ENCODE data around the gene NEK2. TPM values are rescaled to one million over a fixed set of nuclear protein-coding genes. Genes with fewer than 3 reads are reported as not detected.
A peak's percentile ranks its signal among the peaks of the same experiment; 100 is the strongest.
"Not testable (repeated sequence)": the region's sequence is repeated elsewhere in the genome, so short reads cannot be mapped to it uniquely, and the experiment has no call there.

NEK2 gene
- 10 to 100 TPM; 10.9 to 33.6 (median 19.9) TPM for polyA plus RNA-seq (ENCODE audit: insufficient read depth in 1 of 5, insufficient read length in 5 of 5, low replicate concordance in 1 of 5)
- long read RNA-seq, donor 1, partial matches to known transcripts = 0 of 1 reads
- long read RNA-seq, donor 1, other reads (novel, unspliced or antisense) = 0 of 1 reads
- long read RNA-seq, donor 2, partial matches to known transcripts = 0 of 4 reads
- long read RNA-seq, donor 2, other reads (novel, unspliced or antisense) = 0 of 4 reads
- long read RNA-seq, donor 3, partial matches to known transcripts = 0 of 1 reads
- long read RNA-seq, donor 3, other reads (novel, unspliced or antisense) = 0 of 1 reads
- long read RNA-seq, donor 4, partial matches to known transcripts = 0 of 1 reads
- long read RNA-seq, donor 4, other reads (novel, unspliced or antisense) = 0 of 1 reads
- long read RNA-seq, donor 5, transcript NEK2-202 (8 exons, 2,131 nt) = major isoform, 5 of 6 reads
- long read RNA-seq, donor 5, partial matches to known transcripts = 0 of 6 reads
- long read RNA-seq, donor 5, other reads (novel, unspliced or antisense) = 0 of 6 reads
- long read RNA-seq, donor 6, partial matches to known transcripts = 0 of 2 reads
- long read RNA-seq, donor 6, other reads (novel, unspliced or antisense) = 0 of 2 reads
- long read RNA-seq, donor 7, partial matches to known transcripts = 0 of 1 reads
- long read RNA-seq, donor 7, other reads (novel, unspliced or antisense) = 0 of 1 reads
- long read RNA-seq, donor 8, partial matches to known transcripts = 0 of 1 reads
- long read RNA-seq, donor 8, other reads (novel, unspliced or antisense) = 0 of 1 reads

- peak; percentile 85 to 88 for DNase-seq
Measured at GRCh38 chr1:211675230-211676105, at the start of gene NEK2. Gene NEK2, minus strand, starts transcription at chr1:211675621. Its CDS starts 142 bp downstream, at chr1:211675479.

GRCh38 chr1:211724687-211725196, 49.3 kb upstream of the NEK2 start:
- DNase-seq = no peak

- DNase-seq = no peak
Measured at GRCh38 chr1:211723273-211723672, 47.9 kb upstream of the NEK2 start.

GRCh38 chr1:211722277-211723175, 47.1 kb upstream of the NEK2 start:
- no peak for DNase-seq

GRCh38 chr1:211716555-211716954, 41.1 kb upstream of the NEK2 start:
- not testable (repeated sequence) for DNase-seq

- DNase-seq = no peak
Measured at GRCh38 chr1:211715971-211716370, 40.5 kb upstream of the NEK2 start.

GRCh38 chr1:211714154-211714553, 38.7 kb upstream of the NEK2 start:
- DNase-seq = no peak

- DNase-seq = no peak
Measured at GRCh38 chr1:211713231-211713630, 37.8 kb upstream of the NEK2 start.

GRCh38 chr1:211711315-211711705, 35.9 kb upstream of the NEK2 start:
- DNase-seq = no peak

GRCh38 chr1:211710566-211711314, 35.3 kb upstream of the NEK2 start:
- DNase-seq = no peak

- DNase-seq = no peak
Measured at GRCh38 chr1:211708926-211709325, 33.5 kb upstream of the NEK2 start.

- DNase-seq = no peak
Measured at GRCh38 chr1:211708006-211708405, 32.6 kb upstream of the NEK2 start.

GRCh38 chr1:211705467-211706091, 30.2 kb upstream of the NEK2 start:
- DNase-seq = peak in 1 of 2 donors; percentile 8

- DNase-seq = no peak
Measured at GRCh38 chr1:211704543-211704942, 29.1 kb upstream of the NEK2 start.

GRCh38 chr1:211703812-211704537, 28.6 kb upstream of the NEK2 start:
- no peak for DNase-seq

GRCh38 chr1:211701733-211702132, 26.3 kb upstream of the NEK2 start:
- no peak for DNase-seq

- no peak for DNase-seq
Measured at GRCh38 chr1:211699059-211699458, 23.6 kb upstream of the NEK2 start.
